ENCODE results near the gene TMEM135.

Gene TMEM135

DNA sequence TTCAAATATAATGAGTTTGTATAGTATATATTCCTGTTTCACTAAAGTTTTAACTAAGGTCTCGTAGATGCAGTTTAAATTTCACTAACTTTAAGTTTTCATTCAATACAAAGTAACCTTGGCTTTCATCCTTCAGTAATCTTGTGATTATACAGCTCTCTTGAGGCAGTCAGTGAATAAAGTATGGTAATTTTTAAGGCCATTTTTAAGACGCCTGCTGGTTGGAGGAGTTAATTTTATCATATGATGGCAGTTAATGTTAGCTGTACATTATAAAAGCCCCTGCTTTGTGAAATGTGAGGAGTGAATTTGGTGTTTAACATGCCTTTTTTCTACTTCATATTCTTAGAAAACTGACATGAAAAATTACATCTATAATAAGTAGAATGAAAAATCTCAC lies 163.6 kb downstream of the TMEM135 start:
- no peak for DNase-seq

DNA sequence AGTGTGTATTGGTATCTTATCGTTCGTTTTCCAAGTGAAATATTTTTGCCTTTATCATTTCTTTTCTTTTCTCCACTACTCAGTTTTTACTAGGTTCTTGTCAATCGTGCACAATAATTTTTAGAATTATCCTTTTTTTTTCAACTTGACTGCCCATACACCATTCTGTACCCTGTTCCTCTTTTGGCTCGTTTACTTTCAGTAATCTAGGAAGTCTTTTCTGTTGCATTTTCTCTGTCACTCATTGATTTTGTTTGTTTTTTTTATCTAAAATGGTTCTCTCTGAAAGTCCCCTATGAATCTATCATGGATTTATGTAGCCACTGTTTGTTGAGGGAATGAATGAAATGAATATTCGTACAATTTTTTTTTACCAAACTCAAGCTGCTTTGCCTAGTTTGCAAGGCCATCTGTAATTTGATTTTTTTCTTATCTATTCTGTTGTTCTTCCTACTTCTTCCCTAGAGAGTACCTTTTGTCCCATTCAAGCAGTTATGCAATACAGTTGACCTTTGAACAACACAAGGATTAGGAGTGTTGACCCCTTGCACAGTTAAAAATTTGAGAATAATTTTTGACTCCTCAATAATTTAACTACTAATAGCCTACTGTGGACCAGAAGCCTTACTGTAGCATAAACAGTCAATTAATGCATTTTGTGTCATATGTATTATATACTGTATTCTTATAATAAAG lies 166.3 kb downstream of the TMEM135 start:
- DNase-seq = no peak

DNA sequence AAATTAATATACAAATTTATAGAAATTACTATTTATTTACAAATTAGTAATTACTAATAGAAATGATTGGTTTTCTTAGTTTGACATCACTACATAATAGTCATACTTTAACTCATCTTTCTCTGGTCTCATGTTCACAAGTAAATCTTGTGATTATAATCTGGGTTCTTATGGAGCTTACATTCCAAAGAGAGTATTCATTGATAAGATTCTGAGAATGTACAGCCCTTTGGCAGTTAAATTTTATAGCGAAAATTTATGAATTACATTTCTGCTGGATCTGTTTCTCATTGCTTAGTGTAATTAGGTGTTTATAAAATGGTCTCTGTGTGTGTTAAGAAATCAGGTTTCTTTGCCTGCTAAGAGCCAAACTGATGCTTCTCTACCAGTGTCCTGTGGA lies 175.2 kb downstream of the TMEM135 start:
- DNase-seq = no peak

DNA sequence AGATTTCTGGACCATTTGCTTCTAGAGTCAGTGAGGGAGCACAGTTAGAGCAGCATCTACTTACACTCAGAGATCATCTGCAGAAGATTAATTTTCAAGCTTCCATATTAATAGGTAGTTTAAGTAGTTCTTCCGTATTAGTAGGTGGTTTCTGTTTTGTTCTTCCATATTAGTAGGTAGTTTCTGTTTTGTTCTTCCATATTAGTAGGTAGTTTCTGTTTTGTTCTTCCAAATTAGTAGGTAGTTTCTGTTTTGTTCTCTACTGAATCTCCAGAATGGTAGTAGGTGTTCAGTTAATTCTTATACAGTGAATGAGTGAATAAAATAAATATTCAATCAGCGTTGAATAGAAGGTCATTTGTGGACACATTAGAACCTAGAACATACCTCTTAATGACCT lies 175.7 kb downstream of the TMEM135 start:
- DNase-seq = no peak

DNA sequence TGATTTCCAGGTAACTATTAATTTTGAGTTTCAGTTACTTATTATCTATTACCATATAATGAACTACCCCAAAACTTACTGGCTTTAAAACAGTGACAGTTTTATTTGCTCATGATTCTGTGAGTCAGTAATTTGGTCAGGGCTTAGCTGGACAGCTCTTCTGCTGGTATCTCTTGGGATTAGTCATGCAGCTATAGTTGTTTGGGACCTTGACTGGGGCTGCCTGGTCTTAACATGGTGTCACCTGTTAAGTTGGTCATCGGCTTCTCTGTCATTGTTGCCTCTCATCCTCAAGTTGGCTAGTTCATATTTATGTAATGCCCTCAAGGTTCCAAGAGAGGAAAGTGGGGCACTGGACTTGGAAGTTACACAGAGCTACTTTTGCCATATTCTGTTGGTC lies 177.5 kb downstream of the TMEM135 start:
- no peak for DNase-seq

DNA sequence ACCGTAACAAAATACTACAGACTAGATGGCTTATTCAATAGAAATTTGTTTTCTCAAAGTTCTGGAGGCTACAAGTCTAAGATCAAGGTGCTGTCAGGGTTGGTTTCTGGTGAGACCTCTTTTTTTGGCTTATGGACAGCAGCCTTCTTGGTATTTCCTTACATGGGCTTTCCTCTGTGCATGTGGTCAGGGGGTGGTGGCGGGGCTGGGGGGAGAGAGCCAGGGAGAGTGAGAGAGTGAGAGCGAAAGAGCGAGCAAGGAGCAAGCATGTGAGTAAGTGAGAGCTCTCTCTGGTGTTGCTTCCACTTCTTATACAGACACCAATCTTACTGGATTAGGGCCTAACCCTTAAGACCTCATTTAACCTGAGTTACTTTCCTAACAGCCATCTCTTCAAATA lies 181.5 kb downstream of the TMEM135 start:
- no peak for DNase-seq

DNA sequence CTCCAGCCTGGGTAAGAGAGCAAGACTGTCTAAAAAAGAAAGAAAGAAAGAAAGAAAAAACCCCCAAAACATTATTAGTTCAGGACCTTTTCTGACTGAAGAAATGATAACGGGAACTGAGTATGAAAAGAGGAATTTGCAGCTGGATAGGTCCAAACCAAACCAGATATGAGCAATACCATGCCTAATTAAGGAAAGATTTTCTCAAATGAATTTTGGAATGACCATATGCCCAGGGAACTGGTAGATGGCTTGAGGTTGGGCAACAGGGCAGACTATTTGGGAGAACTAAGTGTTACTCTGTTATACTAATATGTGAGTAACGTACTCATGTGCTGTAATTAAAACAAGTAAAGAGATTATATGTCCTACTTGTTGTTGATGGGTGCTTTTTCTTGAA lies 186.1 kb downstream of the TMEM135 start:
- DNase-seq = no peak

DNA sequence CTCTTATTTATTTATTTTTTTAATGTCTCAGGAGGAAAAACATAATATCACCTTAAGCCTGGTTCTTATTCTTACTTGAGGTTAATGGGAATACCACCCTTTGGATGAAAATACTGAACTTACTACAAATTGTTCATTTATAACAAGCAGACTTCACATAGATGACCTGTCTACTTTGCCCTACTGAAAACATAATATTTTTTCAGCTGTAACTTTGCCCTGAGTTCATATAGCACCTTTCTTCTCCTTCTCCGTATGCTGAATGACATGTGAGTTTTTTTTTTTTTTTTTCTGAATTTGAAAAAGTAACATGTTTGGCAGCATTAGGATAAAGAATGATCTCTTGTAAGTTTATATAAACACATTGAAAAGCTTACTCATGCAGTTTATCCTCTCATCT lies 186.8 kb downstream of the TMEM135 start:
- DNase-seq = no peak

DNA sequence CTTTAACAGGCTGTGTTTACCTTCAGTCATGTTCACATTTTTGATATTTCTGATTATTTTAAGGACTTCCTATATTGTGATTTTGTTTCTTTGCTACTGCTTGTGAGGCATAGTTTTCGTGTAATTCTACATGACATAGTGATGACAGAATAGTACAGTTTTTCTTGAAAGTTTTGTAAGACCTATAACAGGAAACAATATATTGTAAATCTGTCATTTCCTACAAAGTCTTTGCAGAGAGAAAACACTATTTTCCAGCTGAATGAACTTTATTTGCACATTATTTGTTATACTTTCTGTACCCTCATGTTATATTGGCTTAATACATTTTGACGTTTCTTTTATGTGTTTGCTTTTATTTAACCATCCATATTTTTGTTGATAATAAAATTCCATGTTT lies 191.1 kb downstream of the TMEM135 start:
- no peak for DNase-seq

DNA sequence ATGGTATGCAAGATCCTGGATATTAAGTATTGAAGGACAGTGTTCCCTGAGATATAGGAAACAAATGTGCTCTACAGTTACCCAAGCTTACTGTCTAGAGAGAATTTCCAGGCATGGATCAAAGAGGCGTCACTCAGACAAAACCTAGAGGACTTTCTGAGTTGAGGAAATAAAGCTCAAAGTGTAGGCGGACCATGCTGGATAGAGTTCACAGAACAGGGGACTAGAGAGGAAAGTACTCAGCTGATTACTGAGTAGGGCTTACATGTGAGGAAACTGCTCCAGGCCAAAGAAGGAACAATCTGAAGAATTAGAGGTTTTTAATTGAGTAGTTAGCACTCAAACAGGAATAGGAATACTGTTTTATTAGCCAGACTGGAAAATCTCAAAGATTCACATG lies 193.3 kb downstream of the TMEM135 start:
- no peak for DNase-seq

DNA sequence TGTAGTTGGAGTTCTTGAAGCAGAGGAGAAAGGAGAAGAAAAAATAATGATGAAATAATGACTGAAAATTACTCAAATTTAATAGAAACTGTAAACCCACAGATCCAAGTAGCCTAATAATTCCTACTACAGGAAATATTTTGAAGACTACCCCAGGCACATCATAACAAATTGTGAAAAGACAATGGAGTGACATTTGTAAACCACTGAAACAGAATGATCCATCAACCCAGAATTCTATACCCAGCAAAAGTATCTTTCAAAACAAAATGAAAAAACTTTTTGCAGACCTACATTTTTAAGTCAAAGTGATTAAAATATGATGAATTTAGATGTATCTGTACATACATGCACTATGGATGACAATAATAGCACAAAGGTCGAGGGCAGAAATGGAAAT lies 194.6 kb downstream of the TMEM135 start:
- no peak for DNase-seq

DNA sequence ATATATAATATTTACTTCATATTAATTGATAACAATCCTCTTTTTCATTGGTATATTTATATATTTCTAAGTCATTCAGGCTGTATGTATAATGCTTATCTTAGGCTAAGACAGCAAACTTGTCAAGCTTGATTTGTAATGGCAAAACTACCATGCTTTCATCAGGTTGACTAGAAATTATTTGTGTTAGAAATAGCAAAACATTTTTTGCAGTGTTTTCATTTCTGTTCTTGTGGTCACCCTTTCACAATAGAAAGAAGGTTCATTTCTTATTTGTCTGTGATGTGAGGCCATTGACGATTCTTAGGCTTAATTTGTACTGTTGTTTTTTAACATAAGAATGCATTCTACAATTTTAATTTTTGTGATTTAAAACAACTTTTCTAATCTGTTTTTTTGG lies 197.6 kb downstream of the TMEM135 start:
- DNase-seq = no peak

DNA sequence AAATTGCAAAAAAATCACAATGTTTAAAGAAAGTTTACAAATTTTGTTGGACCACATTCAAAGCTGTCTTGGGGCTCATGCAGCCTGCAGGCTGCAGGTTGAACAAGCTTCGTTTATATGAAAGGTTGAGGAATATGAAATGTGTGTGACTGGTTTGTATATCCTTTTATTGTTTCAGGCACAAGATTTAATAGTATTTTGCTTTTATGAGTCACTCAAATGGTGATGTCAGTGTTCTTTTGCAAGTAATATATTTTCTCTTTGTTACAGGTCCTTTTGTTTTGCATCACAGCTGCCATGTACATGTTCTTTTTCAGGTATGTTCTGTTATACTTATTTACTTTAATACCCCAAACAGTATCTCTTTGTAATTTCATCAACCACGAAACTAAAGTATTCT lies 198.6 kb downstream of the TMEM135 start:
- no peak for DNase-seq

DNA sequence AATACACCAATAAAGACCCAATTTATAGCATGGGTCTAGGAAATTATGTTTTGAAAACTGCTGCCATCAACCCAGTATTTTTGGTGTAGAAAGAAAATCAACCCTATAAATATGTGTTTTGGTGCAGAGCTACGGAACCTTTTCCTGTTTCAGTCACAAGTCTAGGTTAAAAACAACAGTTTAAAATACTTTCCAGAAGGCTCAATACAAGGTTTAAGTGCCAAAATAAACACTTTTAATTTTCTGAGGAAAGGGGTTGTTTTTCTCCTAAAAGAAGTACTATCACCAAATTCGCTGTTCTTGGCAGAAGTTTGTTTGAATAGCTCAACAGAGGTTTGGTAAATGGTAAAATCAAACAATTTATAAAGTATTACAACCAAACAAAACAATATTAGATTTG lies 201.3 kb downstream of the TMEM135 start:
- DNase-seq = no peak

DNA sequence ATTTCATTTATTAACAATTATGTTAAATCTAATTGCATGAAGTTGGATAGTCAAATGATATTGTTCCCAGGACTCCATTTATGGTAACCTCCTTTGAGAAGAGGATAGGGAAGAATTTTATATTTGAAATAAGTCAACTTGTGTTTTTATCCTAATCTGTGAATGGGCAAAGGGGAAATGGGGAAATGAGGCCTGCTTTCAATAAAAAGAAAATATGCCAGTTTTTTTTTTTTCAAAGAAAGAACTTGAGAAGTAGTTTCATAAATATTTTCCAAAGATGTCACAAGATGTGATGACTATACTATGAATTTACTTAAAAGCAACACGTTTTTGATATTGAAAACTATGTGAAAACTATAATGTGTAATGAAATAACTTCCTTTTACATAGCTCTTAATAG lies 201.8 kb downstream of the TMEM135 start:
- DNase-seq = no peak

DNA sequence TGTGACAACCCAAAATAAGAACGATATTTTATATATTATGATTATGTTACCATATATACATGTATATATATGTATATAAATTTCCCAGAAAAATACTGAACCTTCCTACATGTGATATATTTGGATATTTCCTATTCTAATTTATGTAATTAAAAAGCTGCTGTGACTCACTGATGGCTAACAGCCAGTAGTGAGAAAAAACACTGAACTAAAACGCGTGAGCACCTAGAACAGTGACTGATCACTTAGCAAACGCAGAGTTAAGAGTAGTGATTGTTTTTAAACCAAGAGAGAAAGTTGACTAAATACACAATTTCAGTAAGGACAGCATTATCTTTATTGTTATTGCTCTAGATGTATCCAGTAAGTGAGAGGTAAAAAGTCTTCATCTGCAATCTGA lies 213.8 kb downstream of the TMEM135 start:
- DNase-seq = no peak

DNA sequence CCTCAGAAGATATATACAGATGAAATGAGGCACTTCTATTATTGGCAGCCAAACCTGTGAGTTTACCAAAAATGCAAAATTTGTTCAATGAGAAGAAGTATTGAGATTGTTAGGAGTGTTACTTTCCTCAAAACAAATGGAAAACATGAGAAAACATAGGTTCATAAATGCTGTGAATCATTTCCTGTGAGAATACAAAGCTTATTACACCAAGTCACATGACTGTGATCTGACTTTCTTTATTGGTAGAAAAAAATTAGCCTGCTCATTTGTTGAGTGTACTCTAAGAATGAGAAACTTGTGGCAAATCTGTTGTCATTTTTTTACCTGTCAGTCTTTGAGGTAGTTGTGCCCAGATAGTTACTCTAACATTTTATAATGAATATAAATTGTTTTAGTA lies 215.1 kb downstream of the TMEM135 start:
- DNase-seq = no peak

DNA sequence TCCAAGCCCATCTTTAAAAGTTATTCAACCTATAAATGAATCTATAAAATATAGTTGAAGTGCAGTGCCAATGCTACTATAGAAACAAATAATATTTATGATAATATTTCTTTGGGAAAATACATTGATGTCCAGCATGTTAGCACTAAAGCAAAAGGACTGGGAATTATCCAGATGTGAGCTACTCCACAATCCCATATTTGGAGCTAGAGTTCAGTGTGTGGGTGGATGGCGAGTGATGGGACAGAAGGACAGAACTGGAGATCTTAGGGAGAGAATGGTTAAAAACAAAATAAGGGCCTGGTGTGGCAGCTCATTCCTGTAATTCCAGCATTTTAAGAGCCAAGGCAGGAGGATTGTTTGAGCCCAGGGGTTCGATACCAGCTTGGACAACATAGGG lies 216.8 kb downstream of the TMEM135 start:
- DNase-seq = no peak

DNA sequence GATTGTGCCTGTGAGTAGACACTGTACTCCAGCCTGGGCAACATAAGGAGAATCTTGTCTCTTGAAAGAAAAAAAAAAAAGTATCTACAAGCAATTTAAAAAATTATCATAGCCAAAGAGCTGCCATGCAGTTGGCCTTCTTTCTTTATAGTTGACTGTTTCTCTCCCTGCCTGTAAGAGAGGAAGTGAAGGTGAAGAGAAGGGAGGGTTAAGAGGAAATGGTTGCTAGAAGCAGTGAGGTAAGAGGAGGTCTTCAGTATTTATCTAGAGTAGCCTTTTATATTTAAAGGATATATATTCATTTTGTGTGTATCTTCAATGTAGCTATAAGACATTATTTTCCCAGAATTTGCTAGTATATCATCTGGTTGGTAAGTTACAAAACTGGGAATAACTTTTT lies 217.9 kb downstream of the TMEM135 start:
- DNase-seq = no peak

DNA sequence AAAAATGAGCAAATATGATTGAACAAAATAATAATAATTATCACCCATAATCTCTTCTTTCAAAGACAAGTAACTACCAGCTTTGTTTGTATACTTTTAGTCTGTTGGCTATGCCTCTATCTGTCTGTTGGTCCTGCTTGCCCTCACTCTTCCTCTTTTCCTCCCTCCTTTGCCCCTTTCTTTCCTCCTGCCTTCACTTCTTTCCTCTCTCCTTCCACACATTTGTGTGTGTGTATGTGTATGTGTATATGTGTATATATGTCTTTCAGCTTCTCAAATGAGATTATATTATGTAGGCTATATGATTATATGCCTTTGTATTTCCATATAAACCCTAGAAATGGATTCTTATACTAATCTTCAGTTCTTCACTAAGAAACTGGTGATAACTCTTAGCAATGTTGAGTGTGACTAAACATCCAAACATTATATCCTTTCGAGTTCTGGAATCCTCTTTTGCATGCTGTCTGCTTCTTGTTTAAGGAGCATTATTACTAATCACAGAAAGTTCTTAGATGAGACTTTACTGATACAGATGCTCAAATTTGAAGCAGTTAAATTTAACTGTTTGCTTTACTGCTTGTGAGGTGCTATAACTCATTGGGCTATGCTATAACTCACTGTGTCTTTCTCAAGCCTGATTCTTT lies 219.1 kb downstream of the TMEM135 start:
- no peak for DNase-seq

DNA sequence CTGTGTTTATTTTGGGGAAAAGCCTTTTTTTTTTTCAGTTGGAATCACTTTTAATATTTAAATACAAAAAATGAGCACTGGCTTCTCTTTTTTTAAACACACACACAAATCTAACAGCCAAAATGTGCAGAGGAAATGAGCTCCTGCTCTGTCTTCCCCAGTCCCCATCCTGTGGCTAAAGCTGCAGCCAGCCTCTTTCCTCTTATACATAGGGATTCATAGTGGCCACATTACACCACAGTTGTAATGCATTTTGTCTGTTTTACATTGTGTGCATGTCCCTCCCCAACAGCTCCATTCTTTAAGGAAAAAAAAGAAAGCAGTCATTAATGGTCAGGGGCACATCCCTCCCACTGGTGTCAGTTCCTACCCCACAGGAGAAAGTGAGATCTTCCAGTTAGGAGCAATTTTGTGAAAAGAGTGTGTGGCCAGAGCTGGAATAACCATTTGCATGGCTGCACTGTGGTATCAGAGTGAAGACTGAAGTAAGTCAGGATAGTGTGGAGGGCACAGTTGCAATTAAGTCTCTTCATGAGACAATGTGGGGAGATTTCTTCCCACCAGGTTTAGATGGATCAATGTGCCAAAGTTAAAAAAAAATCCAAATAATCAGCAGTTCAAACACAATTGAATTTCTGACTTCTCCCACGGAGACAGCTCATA lies 220.6 kb downstream of the TMEM135 start:
- DNase-seq = no peak

DNA sequence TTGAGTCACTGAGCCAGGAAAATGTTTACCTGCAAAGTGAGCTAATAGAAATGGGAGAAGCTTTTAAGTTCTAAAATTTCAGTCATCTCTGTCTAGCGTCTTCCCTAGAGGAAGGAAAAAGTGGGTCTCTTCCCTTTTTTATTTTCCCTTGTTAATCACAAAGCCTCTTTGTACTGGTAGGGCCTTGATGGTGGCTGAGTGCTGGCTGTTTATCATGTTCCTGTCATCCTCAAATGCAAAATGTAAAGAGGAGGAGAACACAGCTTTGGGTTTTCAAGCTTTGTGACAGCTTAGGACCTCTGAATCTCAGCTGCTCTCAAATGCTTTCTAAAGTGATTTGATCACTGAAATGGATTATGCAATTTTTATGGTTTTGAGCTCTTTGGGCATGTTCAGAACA lies 222.0 kb downstream of the TMEM135 start:
- DNase-seq = no peak

DNA sequence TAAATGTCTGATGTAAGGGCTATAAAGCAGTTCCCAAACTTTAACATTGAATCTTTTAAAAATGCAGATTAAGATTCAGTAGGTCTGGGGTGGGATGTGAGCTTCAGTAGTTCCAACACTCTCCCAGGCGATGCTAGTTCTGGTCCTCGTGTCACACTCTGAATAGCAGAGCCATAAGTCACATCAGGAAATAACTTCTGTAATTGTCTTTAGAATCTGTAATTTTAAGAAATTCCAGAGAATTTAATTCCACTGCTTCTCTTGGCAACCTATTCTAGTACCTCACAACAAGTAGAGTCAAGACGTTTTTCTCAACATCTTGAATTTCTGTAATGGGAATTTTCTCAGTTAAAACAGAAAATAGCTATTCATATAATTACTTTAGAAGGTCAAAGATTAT lies 223.1 kb downstream of the TMEM135 start:
- no peak for DNase-seq

DNA sequence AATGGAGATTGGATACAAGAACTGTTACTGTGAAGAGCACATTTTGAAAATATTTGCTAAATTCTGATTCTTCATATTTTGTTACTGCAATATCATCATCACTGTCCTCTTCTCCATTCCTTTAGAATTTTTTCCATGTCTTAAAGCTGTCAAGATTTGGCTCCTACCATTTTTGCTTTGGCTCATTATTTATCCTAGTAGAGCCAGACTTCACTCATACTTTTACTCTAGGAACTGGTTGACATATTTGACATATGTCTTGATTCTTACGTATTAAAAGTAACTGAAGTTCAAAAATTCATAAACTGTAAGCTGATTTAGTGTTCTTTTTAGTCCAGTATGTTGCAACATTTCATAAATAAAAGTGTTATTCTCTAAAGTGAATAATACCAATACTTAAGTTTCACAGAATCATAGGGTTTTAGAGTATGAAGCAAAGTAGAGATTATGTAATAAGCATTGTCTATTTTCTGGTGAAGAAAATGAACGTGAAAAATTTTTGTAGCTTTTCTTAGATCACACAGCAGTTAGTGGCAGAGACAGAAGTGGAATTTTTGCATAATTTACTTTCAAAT lies 225.6 kb downstream of the TMEM135 start:
- DNase-seq = no peak

Data from central memory CD4-positive, alpha-beta T cell (primary cell).